Activated T-helper 1 cell treated with anti-CD3 and anti-CD28 coated beads, Interleukin-2, amount 50 U/mL, for 16 hours (primary cell): ENCODE measurements around the gene PAX8.
"Not testable (repeated sequence)": the region's sequence is repeated elsewhere in the genome, so short reads cannot be mapped to it uniquely, and the experiment has no call there.

Experiments
- DNase-seq, 2 donors: peaks; one replicate each; pipeline ENCODE4 v3.0.0-alpha.2; 2020; ENCODE audit warnings: low read depth in 1 of 2, low spot score in 1 of 2

The PAX8 gene

DNA sequence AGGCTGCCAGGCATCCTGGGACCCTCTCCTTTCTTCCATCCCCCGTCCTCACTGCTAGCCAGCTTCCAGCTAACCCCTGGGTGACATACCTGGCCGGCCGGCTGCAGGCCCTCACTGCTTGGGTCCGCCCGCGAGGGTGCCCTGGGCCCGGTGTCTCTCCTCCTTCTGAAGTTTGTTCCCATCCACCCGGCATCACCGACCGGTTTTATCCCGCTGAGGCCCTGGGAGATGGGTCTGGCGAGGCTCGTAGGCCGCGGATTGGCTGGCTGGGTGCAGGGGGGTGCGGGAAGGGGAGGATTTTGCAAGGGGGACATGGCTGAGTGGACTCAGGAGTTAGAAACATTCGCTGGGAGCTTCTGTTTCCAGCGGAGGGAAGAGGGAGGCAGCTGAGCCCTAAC, at the start of gene PAX8:
Gene PAX8, minus strand, starts transcription at position 180 of the 398 bp plus-strand sequence. CDS start 527 bp downstream, outside the sequence.
- DNase-seq: no peak

DNA sequence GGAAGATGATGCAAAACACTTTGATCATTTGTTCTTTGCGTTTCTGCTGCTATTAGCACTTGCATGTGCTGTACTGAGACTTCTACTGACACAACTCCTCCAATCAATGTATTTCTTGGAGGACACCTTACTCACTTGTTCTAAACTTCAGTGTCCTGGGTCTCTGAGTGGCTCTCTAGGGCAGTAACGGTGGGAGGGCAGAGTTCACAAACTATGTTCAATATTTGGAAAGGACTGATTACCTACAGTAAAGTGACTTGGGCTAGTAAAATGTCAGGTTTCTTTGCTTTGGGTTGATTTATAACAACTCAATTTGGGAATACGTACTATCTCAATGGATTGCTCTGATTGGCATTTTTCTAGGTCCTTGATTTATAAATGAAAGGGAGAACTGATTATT, 49.3 kb upstream of the PAX8 start:
- DNase-seq: no peak

DNA sequence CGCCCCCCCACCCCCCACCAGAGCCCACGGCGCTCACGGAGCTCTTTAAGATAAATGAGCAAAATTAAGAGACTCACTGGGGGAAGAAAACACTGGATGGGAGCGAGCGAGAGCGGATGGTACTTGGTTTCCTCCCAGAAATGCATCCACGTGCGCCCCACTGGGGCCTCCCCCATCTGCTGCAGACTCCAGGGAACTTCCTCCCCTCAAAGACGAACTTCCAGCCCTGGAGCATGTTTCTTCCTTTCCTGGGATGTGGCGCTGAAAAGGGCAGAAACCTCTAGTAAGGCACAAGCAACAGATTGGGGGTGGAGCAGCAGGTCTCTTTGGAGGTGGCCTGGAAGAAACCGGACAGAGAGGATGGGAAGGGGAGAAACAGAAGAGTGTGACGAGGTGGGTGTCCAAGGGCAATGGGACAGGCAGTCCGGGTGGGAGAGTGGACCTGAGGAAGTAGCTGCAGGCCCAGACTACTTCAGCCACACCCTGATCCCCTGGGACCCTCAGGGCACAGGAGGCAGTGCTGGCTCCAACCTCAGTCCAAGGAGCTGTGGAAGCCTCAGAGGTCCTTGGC, 46.5 kb upstream of the PAX8 start:
- DNase-seq: not testable (repeated sequence)

DNA sequence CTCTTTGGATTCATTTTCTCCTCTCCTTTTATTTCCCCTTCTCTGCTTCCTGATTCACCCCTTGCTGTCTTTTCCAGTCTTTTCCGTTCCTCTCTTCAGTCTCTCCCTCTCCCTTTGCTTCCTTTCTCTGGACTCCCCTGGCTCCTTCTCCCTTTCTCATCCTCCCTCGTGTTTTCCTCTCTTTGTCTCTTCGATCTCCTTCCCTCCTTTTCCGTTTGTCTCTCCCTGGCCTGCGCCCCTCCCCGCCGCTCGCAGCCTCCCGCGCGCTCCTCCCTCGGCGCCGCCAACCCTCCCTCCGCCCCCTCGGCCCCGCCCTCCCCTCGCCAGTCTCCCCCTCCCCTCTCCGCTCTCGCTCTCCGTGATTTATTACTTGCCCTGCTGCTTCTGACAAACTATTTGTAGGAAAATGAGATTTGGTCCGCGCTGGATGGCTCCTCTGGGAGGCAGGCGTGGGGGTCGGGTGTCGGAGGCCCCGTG, 46.0 kb upstream of the PAX8 start:
- peak in 1 of 2 donors; percentile 14 for DNase-seq

DNA sequence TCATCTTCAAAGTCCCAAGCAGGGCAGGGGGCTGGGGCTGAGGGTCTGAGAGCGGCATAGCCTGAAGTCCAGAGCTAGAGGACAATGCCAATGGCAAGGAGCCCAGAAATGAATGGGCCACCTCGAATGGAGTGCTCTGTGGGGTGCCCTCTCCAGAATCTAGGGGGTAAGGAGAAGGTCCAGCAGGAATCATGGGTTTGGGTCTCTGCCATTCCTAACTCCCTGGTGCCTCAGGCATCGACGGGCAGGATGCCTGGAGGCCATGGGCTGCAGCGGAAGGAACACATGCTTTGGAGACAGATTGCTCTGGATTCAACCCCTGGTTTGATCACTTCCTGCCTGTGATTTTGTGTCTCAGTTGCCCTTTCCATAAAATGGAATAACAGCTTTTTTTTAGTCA, 44.4 kb upstream of the PAX8 start:
- DNase-seq: not testable (repeated sequence)

DNA sequence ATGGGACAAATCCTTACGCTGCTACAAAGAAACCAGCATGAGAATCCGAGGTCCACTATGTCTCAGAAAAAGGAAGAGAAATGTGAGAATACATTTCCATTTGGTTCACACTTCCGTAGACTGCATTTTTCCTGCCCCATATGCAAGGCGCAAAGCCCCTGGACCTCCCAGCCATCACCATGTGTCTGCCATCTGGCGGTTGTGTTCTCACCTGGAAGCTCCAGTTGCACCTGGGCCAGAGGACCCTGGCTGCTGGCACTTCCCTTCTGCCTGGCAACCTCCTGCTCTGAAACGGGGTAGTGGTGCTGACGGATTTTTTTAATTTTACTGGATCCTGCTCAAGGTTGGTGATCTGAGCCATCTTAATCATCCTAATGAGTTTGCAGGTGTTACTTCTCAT, 41.4 kb upstream of the PAX8 start:
- DNase-seq: not testable (repeated sequence)

DNA sequence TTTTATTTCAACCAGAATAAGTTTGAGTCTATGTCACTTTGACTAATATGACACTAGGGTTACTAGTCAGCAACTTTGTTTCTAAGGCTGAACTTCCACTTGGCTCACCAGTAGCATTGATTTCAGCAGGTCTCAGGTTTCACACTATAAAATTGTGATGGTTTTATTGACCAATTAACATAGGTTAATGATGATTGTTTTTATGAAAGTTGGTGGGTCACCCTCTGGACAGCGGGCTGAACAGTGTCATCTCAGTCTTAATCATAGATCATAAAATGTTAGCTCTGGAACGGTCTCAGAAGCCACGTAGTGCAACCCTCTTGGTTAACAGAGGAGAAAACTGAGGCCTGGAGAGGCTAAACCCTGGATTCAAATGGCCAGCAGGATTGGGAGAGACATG, 40.2 kb upstream of the PAX8 start:
- DNase-seq: not testable (repeated sequence)

DNA sequence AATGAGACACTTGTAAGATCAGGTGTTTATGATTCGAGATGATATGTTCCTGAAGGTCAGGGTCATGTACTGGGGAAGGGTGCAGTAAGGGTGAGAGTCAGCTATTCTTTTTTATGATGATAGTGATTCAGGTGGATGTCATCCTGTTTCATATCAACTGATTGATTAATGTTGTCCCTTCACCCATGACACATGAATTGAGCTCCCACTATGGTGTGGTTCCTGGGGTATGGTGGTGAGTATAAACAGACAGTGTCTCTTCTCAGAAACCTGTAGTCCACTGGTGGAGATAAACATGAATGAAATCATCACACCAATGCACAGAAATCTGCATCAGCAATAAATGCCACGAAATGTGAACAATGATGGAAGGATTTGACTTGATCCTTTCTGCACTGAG, 37.4 kb upstream of the PAX8 start:
- no peak for DNase-seq

DNA sequence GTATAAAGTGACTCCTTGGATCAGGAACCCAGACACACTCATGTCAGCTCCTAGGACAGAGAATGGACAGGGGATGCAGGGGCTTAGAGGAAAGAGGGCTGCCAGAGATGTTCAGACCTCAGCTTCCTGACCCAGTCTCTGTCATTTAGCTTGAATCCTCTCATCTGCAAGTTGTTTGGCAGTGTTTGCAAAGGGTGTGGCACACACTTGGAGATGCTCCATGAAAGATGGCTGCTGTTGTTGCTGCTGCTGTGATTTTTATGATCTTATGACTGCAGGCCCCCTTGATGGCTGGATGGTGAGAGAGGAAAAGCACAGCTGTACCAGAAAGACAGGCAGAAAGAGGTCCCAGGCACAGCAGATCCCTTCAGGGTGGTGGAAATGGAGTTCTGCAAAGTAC, 35.9 kb upstream of the PAX8 start:
- not testable (repeated sequence) for DNase-seq

DNA sequence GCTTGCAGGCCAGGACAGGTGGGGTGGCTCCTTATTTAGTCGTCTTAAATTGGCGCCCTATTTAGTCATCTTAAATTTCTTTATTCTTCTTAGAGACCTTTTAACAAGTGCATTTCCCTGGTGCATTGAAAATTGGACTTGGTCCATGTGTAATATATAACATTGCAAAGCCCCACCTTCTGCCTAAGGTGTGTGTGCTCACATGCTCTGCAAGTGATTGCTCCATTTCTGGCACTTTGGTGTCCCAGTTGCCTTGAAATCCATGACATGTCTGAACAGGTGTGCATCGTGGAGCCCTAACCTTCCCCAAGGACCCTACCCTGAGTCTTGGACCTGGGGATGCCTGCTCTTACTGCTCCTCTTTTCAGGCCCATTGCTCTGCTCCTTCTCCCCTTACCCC, 35.5 kb upstream of the PAX8 start:
- not testable (repeated sequence) for DNase-seq

DNA sequence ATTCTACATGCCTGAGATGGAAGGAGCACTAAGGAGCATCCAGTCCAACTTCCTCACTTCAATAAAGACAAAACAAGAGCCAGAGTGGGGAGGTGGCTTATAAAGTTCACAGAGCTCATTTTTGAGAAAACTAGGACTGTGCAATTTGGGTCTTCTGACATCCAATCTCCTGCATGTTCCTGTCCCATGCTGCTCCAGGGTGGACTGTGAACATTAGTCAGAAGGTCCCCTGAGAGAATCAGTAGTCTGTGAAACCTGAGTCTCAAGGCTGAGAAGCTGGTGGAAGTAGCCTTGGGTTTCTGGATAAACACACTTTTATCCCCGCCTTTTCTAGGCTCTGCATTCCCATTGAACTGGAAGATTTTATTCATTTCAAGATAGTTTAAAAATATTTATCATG, 33.1 kb upstream of the PAX8 start:
- DNase-seq: not testable (repeated sequence)

DNA sequence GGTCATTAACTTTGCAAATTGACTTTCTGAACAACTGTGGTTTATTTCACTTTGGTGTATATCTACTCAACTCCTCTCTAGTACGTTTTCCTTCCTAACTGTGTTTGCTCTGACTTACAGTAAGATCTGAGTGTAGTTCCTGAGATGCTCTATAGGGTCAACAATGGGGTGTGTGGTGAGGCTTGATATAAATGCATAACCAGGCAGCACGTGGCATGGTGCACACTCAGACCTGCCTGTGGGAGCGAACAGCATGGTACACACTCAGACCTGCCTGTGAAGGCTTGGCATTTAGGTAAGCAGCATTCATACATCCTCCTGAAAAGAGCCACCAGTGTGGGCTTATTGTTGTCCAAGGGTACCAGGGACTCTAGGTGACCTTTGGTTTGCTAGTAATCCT, 32.5 kb upstream of the PAX8 start:
- DNase-seq: not testable (repeated sequence)

DNA sequence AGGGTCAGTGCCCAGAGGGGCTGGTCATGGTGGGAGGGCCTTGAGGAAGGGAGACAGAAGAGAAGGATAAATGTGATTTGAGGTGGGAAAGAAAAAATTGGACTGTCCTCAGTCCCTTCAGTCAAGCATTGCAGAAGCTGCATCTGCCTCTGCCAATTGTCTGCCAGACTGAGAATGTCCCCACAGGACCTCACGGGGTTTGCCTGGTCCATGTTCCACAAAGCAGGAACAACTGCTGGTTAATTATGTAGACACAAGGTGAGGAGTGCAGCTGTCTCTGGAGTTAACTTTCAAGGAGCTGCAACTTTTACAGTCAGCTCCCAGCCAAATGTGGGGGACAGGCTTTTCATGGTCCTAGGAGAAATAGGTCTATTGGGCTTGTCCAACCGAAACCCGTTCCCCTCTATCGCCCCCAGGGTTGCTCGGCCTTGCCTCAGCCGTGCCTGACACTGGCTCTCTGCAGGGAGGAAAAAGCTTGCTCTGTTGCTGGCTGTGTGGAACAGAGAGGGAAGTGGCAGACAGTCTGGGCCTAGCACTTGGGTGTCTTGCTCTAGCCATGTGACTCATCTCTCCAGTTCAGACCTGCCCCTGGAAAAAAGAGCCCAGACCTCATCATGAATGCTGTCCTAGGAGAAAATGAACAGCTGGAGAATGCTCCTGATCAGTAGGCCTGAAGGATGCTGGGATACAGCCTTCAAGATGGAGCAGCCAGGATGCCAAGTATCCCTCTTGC, 31.1 kb upstream of the PAX8 start:
- DNase-seq: no peak

DNA sequence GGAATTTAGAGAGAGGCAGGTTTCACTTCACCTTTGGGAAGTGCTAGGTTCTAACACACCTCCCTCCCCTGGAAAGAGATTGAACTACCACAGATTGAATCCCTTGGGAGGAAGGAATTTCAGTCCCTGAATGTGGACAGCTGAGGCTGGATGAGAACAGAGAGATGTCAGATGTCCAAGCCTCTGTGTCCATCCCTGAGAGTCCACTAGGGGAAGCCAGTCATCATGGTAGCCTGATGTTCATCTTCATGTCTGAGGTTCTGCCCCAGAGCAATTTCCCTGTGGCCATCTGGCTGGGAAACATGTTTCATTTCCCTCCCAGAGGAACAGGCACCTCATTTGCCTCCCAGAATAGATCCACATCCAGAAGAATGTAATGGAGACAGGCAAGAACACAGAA, 30.1 kb upstream of the PAX8 start:
- DNase-seq: not testable (repeated sequence)

DNA sequence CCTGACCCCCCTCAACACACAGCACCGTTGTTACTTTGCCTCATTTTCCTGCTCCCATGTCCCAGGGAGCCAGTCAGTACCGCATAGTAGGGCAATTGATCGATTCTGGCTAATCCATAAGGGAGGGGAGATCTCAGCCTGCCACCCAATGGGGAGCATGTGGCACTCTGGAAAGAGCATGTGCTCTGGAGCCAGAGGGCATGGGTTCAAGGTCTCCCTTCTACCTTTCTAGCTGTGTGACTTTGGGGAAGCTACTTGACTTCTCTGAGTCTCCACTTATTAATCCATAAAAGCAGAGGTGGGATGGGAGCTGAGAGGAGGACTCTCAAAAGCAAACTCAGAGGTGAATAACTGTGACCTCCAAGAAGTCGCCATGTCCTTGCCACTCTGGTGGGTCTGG, 27.5 kb upstream of the PAX8 start:
- DNase-seq: not testable (repeated sequence)

DNA sequence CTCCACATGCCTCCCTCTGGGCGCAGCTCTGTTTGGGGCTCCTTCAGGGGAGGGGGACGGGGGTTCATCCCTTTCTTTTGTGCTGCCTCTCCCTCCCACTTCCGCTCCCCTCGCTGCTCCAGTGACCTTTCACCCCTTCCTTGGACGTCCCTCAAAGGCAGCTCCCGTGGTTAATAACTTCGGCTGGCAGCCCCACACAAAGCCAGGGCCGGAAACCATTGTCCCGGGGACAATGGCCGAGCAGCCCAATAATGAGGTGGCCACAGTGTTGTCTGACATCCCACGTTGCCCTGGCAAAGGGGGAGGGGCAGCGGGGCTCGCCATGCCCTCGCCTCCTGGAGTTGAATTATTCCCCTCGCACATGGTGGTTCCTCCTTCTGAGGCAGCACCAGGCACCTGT, 27.0 kb upstream of the PAX8 start:
- not testable (repeated sequence) for DNase-seq

DNA sequence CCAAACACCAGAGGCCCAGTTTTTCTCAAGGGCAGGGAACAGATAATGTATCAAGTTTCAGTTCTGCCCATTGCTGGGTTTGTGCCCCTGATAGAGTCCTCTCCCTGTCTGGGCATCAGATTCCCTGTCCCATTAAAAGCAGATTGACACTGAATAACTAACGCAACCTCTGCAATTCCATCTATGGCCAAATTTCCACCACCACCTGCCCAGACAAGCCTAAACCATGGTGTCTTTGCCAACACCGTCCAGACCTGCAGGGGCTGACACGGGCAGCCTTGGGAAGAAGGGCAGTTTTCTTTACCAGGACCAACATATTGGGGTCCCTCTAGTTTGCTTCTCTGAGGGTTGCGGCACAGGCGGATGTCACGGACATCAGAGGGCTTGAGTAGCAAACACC, 26.4 kb upstream of the PAX8 start:
- DNase-seq: no peak

DNA sequence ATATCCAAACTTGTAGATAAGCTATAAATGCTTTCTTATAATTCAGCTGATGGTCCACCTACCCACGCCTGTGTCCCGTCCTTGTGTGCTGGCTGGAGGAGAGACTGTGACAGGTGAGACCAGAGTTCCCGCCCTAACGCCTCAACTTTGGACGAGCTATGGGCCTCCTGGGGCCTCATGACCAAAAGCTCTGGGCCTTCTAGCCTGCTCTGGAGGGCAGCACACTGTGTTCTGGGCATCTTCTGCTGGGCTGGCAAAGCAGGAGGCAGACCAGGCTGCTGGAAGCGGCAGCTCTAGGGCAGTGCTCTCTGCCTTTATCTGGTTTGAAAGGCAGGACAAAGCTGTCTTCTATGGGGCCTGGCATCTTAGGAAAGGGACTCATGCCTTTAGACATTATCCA, 26.0 kb upstream of the PAX8 start:
- DNase-seq: no peak

DNA sequence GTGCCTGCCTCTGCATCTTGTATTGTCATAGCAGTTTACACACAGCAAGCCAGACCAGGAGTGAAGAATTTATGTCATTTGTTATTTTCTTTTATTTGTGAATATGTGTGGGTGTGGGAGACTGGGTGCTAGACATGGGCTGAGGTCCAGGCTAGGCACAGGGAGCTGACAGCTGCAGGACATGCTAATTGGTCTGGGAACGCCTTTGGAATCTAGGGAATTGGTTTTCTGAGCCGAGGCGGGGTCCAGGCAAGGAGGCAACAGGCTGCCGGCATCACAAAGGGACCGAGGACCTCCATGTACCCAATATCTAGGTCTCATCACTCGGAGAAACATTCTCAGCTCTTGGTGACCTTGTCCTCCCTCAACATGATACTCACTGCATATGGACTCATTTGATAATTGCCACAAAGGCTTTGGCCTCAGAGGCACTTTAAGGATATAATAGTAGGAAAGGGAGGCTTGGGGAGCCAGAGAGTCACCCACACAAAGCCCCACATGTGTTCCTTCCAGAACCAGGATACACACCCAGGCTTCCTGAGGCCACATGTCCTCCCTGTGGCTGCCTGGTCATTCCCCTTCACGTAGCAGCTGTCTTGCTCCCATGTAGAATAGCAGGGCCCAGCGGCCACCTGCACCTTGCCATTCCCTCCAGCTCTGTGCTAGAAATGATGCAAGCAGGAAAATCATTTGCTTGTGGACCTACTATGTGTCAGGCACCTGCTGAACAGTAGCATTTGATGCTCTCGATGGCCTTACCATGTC, 23.7 kb upstream of the PAX8 start:
- DNase-seq: not testable (repeated sequence)

DNA sequence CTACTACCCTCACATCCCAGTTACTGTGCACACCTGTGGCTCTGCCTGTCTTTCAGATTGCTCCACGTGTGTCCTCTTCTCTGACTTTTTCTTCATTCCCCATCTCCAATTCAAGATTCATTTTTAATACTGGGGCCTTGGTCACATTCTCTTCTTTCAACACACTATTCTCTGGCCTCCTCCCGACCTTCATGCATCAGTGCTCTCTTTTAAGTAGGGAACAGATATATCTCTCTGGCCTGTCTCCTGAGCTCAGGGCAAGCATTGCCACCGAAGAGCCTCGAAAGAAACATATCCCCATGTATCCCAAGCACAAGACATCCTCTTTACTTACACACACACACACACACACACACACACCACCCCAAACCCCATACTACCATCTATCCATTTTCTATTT, 21.6 kb upstream of the PAX8 start:
- DNase-seq: no peak

DNA sequence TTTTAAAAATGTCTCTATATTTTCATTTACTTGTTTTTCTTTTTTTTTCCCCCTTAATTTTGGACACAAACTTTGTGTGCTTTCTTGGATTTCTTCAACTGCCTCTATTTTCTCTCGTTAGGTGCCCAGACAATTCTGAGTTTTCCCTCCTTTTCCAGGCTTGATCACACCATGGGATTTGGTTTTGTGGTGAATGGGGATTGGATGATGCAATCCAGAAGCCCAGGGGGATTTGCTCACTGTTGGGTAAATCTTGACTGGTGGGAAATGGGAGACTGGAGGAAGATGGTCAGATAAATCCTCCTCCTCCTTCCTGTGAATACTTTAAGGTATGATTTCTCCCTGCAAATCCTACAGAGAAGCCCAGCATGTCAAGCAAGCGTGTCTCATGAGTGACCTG, 19.5 kb upstream of the PAX8 start:
- no peak for DNase-seq

DNA sequence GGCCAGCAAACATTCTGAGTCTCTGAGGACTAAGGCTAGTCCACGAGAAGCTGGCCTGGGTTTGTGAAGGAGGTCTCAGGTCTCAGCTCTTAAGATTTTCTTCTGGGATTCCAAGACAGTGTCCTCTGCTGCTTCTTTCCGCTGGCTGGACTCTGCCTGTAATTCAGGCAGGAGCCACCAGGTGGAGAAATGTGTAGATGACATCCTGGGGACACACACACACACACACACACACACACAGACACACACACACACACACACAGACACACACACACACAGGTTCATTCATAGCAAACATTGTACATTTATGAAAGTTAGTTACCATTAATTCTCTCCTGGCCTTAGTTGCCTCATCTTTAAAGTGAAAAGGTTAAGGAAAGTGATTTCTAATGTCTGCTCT, 18.9 kb upstream of the PAX8 start:
- not testable (repeated sequence) for DNase-seq
